ENCODE measurements around the gene HMCN2. TPM values are rescaled to one million over a fixed set of nuclear protein-coding genes. Genes with fewer than 3 reads are reported as not detected.
A peak's percentile ranks its signal among the peaks of the same experiment; 100 is the strongest.
"Not testable (repeated sequence)": the region's sequence is repeated elsewhere in the genome, so short reads cannot be mapped to it uniquely, and the experiment has no call there.

HMCN2 gene
- total RNA-seq, 4 donors from 2014 or later, result 9.1 to 38.6 (median 12.5) TPM

DNA sequence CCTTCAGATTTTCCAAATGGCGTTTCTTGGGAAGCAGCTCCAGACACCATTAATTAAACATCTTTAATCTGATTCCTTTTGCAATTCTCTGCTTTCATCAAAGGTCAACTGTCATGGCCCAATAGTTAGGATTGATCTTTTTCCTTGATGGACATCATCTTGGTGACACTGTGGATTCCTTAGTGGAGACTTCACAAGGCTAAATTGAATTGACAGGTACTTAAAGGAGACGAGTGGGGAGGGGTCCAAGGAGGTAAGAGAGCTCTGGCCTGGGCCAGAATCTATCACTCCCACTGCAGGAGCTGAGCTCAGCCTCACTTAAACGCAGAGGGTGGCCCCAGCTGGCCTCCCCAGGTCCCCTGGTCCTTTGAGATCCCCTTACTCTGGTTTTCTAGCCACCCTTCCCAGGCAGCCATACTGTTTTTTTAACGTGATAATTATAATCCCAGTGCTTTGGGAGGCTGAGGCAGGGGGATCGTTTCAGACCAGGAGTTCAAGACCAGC lies 9.9 kb upstream of the HMCN2 start:
- Histone ChIP-seq H3K27ac (replicated peaks in 1 of 4) (no peak overlapping the region), H3K36me3 (no peaks in the 10 kb centered on the region), H3K9me3 (no peaks in the 10 kb centered on the region), H3K4me3 (no peak overlapping the region), H3K27me3 (no peaks in the 10 kb centered on the region), H3K4me1 (peaks cover 3 to 11% (median 6%) of the 10 kb centered on the region in 4 donors)
- intact Hi-C loops (cut with DNase I), result no loop called here
- TF ChIP-seq, protein P1, sequence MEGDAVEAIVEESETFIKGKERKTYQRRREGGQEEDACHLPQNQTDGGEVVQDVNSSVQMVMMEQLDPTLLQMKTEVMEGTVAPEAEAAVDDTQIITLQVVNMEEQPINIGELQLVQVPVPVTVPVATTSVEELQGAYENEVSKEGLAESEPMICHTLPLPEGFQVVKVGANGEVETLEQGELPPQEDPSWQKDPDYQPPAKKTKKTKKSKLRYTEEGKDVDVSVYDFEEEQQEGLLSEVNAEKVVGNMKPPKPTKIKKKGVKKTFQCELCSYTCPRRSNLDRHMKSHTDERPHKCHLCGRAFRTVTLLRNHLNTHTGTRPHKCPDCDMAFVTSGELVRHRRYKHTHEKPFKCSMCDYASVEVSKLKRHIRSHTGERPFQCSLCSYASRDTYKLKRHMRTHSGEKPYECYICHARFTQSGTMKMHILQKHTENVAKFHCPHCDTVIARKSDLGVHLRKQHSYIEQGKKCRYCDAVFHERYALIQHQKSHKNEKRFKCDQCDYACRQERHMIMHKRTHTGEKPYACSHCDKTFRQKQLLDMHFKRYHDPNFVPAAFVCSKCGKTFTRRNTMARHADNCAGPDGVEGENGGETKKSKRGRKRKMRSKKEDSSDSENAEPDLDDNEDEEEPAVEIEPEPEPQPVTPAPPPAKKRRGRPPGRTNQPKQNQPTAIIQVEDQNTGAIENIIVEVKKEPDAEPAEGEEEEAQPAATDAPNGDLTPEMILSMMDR (IDR thresholded peaks at IDR 0.05), result no peak
- TF ChIP-seq POLR2A (IDR thresholded peaks at IDR 0.05; ENCODE audit: low read depth) (no peak), POLR2AphosphoS5 (IDR thresholded peaks at IDR 0.05) (no peak), EP300 (IDR thresholded peaks at IDR 0.05) (no peak)
- WGBS, result 68% methylated on average over 5 of the region's 5 CpGs
- DNase-seq (ENCODE audit: extremely low spot score), result no peak

DNA sequence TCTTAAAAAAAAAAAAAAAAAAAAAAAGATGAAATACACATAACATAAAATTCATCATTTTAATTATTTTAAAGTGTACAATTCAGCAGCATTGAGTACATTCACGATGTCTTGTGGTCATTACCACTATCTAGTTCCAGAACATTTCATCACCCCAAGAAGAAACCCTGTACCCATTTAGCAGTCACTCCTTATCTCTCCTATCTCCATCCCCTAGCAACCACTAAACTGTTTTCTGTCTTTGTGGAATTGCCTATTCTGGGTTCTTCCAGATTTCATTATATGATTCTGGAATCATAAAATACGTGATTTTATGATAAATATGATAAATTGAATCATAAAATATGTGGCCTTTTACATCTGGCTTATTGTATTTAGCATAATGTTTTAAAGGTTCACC lies 8.9 kb upstream of the HMCN2 start:
- 81% methylated on average over 2 of the region's 2 CpGs for WGBS
- Histone ChIP-seq H3K4me3 (no peak overlapping the region), H3K9me3 (no peaks in the 10 kb centered on the region), H3K27ac (replicated peaks in 1 of 4) (no peak overlapping the region), H3K27me3 (no peaks in the 10 kb centered on the region), H3K4me1 (peaks cover 4 to 21% (median 16%) of the 10 kb centered on the region in 4 donors), H3K36me3 (no peaks in the 10 kb centered on the region)
- DNase-seq (ENCODE audit: extremely low spot score), result no peak
- TF ChIP-seq POLR2A (IDR thresholded peaks at IDR 0.05; ENCODE audit: low read depth) (no peak), EP300 (IDR thresholded peaks at IDR 0.05) (no peak), POLR2AphosphoS5 (IDR thresholded peaks at IDR 0.05) (no peak)
- TF ChIP-seq, protein P1 (IDR thresholded peaks at IDR 0.05), result no peak
- intact Hi-C loops (cut with DNase I), result no loop called here

DNA sequence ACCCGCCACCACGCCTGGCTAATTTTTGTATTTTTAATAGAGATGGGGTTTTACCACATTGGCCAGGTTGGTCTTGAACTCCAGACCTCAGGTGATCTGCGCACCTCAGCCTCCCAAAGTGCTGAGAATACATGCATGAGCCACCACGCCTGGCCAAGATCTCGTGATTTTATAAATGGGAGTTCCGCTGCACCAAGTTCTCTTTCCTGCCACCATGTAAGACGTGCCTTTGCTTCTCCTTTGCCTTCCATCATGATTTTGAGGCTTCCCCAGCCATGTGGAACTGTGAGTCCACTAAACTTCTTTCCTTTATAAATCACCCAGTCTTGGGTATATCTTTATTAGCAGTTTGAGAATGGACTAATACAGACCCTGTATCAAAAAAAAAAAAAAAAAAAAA lies 7.4 kb upstream of the HMCN2 start:
- intact Hi-C loops (cut with DNase I); H3K4me3 ChIP-seq; H3K36me3 ChIP-seq; H3K9me3 ChIP-seq; H3K27me3 ChIP-seq; DNase-seq (ENCODE audit: extremely low spot score); H3K27ac ChIP-seq (replicated peaks in 1 of 4): not testable (repeated sequence)
- WGBS, result 98% methylated on average over 7 of the region's 7 CpGs
- peaks cover 4 to 29% (median 23%) of the 10 kb centered on the region in 4 donors for H3K4me1 ChIP-seq

DNA sequence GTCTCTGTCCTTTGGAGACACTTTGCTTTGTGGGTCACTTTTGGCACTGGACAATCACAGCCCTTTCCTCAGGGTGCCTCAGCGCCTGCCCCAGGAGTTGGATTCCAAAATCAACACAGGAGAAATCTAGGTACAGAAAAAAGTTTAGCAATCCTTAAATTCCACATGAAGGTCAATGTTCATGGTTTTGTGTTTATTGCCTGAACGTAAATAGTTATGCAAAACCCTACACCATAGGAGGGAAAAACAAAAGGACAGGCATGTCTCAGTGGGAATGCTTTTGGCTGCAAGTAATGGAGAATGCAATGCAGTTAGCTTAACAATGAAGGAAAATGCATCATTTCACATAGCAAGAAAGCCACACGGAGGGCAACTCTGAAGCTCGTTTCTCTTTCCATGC lies 6.5 kb upstream of the HMCN2 start:
- H3K4me1 ChIP-seq, result peaks cover 4 to 38% (median 29%) of the 10 kb centered on the region in 4 donors
- no peak overlapping the region for H3K27ac ChIP-seq (replicated peaks in 1 of 4)
- no peak for TF ChIP-seq POLR2A (IDR thresholded peaks at IDR 0.05; ENCODE audit: low read depth)
- TF ChIP-seq EP300 (IDR thresholded peaks at IDR 0.05), result no peak
- no peak for TF ChIP-seq POLR2AphosphoS5 (IDR thresholded peaks at IDR 0.05)
- TF ChIP-seq, protein P1 (IDR thresholded peaks at IDR 0.05), result no peak
- no peak overlapping the region for H3K4me3 ChIP-seq
- intact Hi-C loops (cut with DNase I), result no loop called here
- DNase-seq (ENCODE audit: extremely low spot score), result no peak
- H3K27me3 ChIP-seq, result peaks cover 0 to 1% (median 0%) of the 10 kb centered on the region in 4 donors
- WGBS, result 91% methylated on average over 4 of the region's 4 CpGs
- H3K9me3 ChIP-seq, result no peaks in the 10 kb centered on the region
- no peaks in the 10 kb centered on the region for H3K36me3 ChIP-seq

DNA sequence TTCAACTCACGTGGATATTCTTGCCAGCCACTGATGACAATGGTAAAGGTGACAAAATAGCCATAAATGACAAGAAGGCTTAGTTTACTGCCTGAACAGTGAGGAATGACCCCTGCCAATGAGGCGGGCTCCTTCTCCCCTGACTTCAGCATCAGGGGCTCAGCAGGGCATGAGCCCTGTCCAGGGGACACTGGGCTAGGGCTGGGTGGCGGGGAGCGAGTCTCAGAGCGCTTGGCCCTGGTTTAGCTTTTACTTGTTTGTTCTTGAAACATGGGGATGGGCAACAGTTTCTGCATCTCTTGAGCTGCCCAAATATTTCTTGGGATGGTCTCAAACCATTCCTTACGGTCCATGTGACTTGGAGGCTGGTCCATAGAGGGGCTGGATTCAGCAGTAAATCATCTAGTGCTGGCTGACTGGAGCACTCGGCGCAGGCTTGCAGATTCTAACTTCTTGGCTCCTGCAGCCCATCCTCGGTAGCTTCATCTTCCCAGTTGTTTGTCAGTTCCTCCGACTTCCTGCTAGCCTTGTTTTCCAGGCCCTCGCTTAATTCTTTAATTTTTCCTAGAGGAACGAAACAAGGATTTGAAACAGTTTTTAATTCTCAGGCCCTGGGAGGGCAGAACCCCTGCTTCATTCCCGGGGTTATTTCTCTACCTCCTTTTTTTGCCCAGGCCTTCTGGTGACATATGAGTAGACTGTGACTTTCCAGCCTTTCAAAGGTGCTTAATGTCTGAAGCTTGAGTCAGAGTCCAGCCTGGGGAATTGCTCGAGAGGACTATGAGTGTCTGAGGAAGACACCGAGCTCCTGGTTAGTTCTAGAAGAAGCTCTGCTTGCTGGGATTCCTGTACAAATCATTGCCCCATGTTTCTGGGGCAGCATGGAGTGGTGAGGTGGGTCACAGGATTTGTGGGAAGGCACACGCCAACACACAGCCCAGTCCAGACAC lies 4.5 kb upstream of the HMCN2 start:
- DNase-seq (ENCODE audit: extremely low spot score), result no peak
- peaks cover 10 to 52% (median 47%) of the 10 kb centered on the region in 4 donors for H3K4me1 ChIP-seq
- intact Hi-C loops (cut with DNase I), result loop anchor here (5.0 kb wide), 2 partner anchors 66 to 81 kb away; no protein-coding TSS in a partner anchor
- H3K4me3 ChIP-seq, result no peak overlapping the region
- H3K9me3 ChIP-seq, result no peaks in the 10 kb centered on the region
- peak overlapping the region; percentile 72 to 87 (median 76) for H3K27ac ChIP-seq (replicated peaks in 1 of 4)
- 52% methylated on average over 16 of the region's 16 CpGs for WGBS
- H3K36me3 ChIP-seq, result no peaks in the 10 kb centered on the region
- no peak for TF ChIP-seq EP300 (IDR thresholded peaks at IDR 0.05)
- TF ChIP-seq, protein P1 (IDR thresholded peaks at IDR 0.05), result no peak
- TF ChIP-seq POLR2AphosphoS5 (IDR thresholded peaks at IDR 0.05), result no peak
- TF ChIP-seq POLR2A (IDR thresholded peaks at IDR 0.05; ENCODE audit: low read depth), result no peak
- H3K27me3 ChIP-seq, result peaks cover 0 to 14% (median 0%) of the 10 kb centered on the region in 4 donors

Measured in esophagus muscularis mucosa (tissue), 4 donors.